GM10847 (cell line): ENCODE data around the gene MT3.

Experiments used
- POLR2A ChIP-seq: IDR thresholded peaks from 2 replicates; pipeline ENCODE4 v1.6.1; 2011; ENCODE audit not compliant: insufficient read length; ENCODE audit errors: extremely low read depth

Gene MT3

GRCh38 chr16:56632848-56633365 is 43.6 kb downstream of the MT3 start:
- TF ChIP-seq POLR2A, result no peak

DNA sequence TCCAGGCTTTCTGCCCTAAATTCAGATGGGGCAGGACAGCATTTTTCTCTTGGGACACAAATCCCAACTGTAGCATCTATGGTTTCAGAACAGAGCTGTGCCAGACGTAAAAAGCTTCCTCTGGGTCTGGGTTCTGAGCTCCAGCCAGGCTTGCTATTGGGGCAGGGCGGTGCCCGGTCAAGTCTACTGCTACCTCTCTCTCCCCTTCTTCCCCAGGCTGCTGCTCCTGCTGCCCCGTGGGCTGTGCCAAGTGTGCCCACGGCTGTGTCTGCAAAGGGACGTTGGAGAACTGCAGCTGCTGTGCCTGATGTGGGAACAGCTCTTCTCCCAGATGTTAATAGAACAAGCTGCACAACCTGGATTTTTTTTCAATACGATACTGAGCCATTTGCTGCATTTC is 44.2 kb downstream of the MT3 start:
- TF ChIP-seq POLR2A, result no peak

DNA sequence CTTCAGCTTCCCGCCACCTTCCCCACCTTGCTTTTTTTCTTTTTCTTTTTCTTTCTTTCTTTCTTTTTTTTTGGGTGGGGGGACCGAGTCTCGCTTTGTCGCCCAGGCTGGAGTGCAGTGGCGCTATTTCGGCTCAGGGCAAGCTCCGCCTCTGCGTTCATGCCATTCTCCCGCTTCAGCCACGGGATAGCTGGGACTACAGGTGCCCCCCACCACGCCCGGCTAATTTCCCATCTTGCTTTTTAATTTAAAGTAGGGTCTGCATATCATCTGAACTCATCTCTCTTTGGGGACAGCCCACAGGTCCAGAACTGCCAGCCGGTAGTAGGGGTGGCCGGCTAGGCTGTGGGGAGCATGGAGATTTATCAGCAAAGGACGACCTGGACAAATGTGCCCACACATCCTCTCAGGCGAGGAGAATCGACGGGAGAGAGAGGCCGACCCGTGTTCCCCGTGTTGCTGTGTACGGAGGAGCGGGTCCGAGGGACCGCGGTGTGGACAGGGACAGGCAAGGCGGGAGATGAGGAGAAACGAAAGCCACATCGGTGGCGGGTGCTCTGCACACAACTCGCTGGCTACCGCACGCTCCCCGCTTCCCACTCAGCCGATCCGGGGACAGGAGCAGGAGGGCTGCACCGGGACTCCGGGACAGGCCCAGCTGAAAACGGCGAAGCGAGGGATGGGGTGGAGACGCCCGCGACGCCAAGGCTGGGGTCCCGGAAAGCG is 45.5 kb downstream of the MT3 start:
- TF ChIP-seq POLR2A, result no peak

DNA sequence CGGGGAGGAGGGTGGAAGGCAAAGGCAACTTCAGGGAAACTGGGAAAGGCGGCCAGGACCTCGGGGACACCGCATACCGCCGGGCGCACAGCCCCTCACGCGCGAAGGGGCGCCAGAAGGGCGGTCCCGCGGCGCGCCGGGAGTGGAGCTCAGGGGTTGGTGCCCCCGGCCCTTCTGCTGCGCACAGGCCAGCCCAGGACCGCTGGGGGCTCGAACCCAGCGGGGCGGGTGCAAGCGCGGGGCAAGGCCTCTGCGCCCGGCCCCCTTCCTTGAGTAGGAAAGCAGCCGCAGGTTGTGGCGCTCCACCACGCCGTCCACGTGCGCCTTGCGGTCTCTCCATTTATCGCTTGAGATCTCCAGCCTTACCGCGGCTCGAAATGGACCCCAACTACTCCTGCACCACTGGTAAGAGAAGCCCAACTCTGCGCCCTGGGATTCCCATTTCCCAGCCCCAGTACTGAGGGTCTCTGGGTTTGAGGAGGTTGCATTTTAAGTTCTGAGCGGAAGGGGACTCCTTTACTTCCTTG is 46.2 kb downstream of the MT3 start:
- no peak for TF ChIP-seq POLR2A

DNA sequence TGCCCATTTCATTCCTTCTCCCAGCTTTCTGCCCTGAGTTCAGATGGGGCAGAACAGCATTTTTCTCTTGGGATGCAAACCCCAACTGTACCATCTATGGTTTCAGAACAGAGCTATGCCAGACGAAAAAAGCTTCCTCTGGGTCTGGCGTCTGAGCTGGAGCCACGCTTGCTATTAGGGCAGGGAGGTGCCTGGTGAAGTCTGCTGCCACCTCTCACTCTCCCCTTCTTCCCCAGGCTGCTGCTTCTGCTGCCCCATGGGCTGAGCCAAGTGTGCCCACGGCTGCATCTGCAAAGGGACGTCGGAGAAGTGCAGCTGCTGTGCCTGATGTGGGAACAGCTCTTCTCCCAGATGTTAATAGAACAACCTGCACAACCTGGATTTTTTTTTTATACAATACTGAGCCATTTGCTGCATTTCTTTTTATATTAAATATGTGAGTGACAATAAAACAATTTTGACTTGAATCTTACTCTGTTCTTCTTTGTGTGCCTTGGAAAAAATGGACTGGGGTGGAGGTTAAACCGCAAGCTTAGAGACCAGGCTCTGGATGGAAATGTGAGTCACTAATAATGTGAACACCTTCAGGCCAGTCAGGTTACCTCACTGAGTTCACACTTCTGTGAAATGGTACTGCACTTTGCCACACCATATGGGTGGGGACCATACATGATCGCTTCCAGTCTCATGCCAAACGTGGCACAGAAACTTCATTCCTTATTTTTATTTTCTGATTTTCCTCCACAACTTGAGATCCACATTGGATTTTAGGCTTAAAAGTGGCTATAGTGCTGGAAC is 47.5 kb downstream of the MT3 start:
- TF ChIP-seq POLR2A, result no peak

DNA sequence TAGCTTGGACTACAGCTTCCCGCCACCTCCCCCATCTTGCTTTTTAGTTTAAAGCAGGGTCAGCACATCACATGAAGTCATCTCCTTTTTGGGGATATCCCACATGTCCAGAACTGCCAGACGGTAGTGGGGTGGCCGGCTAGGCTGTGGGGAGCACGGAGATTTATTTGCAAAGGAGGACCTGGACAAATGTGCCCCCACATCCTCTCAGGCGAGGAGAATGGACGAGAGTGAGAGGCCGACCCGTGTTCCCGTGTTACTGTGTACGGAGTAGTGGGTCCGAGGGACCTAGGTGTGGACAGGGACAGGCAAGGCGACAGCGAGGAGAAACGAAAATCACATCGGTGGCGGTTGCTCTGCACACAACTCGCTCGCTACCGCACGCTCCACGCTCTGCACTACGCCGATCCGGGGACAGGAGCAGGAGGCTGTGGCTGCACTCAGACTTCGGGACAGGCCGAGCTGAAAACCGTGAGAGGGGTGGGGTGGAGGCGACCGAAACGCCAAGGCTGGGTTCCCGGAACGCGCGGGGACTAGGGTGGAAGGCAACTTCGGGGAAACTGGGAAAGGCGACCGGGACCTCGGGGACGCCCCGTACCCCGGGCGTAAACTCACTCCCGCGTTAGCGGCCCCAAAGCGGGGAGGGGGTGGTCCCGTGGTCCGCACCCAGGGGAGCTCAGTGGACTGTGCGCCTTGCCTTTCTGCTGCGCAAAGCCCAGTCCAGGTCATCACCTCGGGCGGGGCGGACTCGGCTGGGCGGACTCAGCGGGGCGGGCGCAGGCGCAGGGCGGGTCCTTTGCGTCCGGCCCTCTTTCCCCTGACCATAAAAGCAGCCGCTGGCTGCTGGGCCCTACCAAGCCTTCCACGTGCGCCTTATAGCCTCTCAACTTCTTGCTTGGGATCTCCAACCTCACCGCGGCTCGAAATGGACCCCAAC is 48.8 kb downstream of the MT3 start, which contains the start of gene MT1A:
Gene MT1A (plus strand): TSS at position 853 of the 937 bp plus-strand sequence. CDS start 73 bp downstream, at position 926.
- TF ChIP-seq POLR2A, result no peak

DNA sequence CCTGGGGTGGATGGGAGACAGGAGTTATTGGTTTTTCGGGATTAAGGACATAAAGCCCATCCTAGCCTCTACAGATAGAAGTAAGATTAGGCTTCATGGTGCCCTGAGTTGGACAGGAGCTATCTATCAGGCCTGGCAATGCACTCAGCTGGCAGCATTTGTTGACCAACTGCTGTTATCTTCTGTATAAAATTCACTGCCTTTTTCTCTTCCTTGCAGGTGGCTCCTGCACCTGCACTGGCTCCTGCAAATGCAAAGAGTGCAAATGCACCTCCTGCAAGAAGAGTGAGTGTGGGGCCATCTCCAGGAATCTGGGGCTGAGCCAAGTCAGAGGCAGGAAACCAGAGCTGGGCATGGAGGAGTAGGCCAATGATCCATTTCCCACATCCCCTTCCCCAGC is 49.7 kb downstream of the MT3 start:
- TF ChIP-seq POLR2A, result no peak

- no peak for TF ChIP-seq POLR2A
Measured at GRCh38 chr16:56640076-56640475, 50.7 kb downstream of the MT3 start.
